ENCODE results near the gene GABARAPL1.

GABARAPL1 gene

DNA sequence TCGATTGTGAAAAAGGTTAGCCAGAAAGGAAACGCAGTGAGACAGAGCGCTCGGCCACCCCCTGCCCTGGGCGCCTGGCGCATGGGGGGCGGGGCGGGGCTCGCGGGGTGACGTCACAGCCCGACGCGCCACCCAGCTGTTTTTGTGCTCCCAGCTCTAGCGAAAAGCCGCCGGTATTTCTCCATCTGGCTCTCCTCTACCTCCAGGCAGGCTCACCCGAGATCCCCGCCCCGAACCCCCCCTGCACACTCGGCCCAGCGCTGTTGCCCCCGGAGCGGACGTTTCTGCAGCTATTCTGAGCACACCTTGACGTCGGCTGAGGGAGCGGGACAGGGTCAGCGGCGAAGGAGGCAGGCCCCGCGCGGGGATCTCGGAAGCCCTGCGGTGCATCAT lies at the start of gene GABARAPL1:
Gene GABARAPL1, plus strand, starts transcription at position 139 of the 393 bp plus-strand sequence. Its CDS starts 253 bp downstream, at position 392.
- TF ChIP-seq, protein P1, sequence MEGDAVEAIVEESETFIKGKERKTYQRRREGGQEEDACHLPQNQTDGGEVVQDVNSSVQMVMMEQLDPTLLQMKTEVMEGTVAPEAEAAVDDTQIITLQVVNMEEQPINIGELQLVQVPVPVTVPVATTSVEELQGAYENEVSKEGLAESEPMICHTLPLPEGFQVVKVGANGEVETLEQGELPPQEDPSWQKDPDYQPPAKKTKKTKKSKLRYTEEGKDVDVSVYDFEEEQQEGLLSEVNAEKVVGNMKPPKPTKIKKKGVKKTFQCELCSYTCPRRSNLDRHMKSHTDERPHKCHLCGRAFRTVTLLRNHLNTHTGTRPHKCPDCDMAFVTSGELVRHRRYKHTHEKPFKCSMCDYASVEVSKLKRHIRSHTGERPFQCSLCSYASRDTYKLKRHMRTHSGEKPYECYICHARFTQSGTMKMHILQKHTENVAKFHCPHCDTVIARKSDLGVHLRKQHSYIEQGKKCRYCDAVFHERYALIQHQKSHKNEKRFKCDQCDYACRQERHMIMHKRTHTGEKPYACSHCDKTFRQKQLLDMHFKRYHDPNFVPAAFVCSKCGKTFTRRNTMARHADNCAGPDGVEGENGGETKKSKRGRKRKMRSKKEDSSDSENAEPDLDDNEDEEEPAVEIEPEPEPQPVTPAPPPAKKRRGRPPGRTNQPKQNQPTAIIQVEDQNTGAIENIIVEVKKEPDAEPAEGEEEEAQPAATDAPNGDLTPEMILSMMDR (IDR thresholded peaks at IDR 0.05; ENCODE audit: insufficient read depth, low read length, missing control alignments): no peak
- ChIA-PET POLR2A (interaction anchor here (1.0 to 1.3 kb wide), 2 partner anchors 18 to 59 kb away, joined by 4 read pairs; no protein-coding TSS in a partner anchor), CTCF (interaction anchor here (1.3 to 2.6 kb wide), 3 partner anchors 19 to 59 kb away, joined by 3 to 21 read pairs (median 3); no protein-coding TSS in a partner anchor)
- H3K4me3 ChIP-seq (ENCODE audit: low read depth, low read length): peak within 1 kb of the TSS; percentile 92
- no peak for DNase-seq (ENCODE audit: low read depth, low spot score)

DNA sequence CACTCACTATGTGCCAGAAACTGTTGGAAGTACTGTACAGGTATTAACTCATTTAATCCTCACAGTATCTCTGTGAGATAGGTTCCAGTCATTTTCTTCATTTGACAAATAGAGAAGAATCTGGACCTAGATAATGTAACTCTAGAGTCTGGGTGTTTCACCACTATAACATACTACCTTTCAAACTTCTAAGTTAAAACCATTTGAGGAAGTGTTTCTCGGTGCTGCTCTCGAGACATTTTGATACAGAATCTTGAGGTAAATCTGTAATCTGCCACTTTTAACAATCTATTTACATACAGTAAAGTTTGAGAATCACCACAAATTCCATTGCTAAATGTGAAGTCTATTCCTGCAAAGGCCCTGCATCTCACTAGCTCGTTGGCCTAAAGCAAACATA lies 49.6 kb upstream of the GABARAPL1 start:
- H3K4me3 ChIP-seq (ENCODE audit: low read depth, low read length): no peak overlapping the region
- CTCF ChIA-PET: interaction anchor here (2.9 kb wide), 1 partner anchor 11 kb away, joined by 15 read pairs; no protein-coding TSS in a partner anchor
- POLR2A ChIA-PET: no interaction called here
- DNase-seq (ENCODE audit: low read depth, low spot score): no peak
- TF ChIP-seq, protein P1 (IDR thresholded peaks at IDR 0.05; ENCODE audit: insufficient read depth, low read length, missing control alignments): no peak

DNA sequence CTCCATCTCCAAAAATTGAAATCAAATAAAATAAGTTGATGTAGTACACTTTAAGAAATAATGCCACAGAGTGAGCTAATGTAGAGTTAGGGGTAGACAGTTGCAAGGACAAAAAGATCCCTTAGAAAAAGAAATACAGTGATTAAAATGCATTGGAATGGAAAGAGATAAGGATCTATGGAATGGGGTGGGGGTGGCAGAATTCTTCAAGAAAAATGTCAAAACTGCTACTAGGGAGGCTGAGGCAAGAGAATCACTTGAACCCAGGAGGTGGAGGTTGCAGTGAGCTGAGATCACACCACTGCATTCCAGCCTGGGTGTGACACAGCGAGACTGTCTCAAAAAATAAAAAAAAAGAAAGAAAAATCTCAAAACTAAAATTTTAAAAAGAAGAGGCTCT lies 47.3 kb upstream of the GABARAPL1 start:
- ChIA-PET CTCF (no interaction called here), POLR2A (interaction anchor here (0.6 kb wide), 1 partner anchor 200 kb away, joined by 3 read pairs; no protein-coding TSS in a partner anchor)

DNA sequence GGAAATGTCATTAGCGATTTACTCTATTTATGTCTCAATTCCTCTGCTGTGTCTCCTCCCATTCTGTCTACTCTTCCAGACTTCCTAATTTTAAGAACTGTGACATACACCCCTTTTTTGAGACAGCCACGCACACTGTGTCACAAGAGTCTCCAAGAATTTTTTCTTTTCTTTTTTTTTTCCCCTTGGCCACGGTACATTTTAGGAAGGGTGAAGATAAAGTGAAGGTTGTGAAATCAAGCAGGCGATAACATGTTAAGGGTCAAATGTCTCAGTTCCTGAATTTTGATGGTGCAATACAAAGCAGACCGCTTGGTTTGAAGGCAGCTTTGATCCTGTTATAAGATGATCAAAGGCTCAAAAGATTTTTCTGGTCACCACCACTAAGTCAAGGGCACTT lies 45.1 kb upstream of the GABARAPL1 start:
- H3K4me3 ChIP-seq (ENCODE audit: low read depth, low read length): no peak overlapping the region
- POLR2A ChIA-PET: no interaction called here
- CTCF ChIA-PET: interaction anchor here (0.8 to 3.4 kb wide), 3 partner anchors 13 to 23 kb away, joined by 3 to 13 read pairs (median 9); no protein-coding TSS in a partner anchor
- TF ChIP-seq, protein P1 (IDR thresholded peaks at IDR 0.05; ENCODE audit: insufficient read depth, low read length, missing control alignments): no peak
- no peak for DNase-seq (ENCODE audit: low read depth, low spot score)

More for the DNA sequence above, 47.3 kb upstream of the GABARAPL1 start:
- DNase-seq (ENCODE audit: low read depth, low spot score): no peak
- TF ChIP-seq, protein P1 (IDR thresholded peaks at IDR 0.05; ENCODE audit: insufficient read depth, low read length, missing control alignments): no peak
- H3K4me3 ChIP-seq (ENCODE audit: low read depth, low read length): no peak overlapping the region

DNA sequence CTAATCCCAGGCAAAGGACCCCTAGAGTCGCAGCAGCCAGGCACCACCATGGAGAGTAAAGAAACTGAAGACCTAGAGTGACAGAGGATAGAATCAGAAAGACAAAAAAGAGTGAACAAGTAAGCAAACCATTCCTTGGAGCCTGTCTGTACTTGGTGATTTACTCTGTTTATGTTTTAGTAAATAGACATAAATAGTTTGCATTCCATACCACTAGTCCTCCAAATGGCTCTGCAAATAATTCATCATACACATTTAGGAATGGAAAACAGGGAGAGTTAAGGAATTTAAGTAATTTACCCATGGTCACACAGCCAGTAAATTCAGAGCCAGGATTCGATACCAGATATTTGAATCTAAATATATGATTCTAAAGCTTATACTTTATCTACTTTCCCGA lies 43.6 kb upstream of the GABARAPL1 start:
- ChIA-PET CTCF (interaction anchor here (1.1 to 3.4 kb wide), 4 partner anchors 9 to 67 kb away, joined by 4 to 13 read pairs (median 6); no protein-coding TSS in a partner anchor), POLR2A (no interaction called here)
- TF ChIP-seq, protein P1 (IDR thresholded peaks at IDR 0.05; ENCODE audit: insufficient read depth, low read length, missing control alignments): no peak
- no peak overlapping the region for H3K4me3 ChIP-seq (ENCODE audit: low read depth, low read length)
- DNase-seq (ENCODE audit: low read depth, low spot score): no peak

DNA sequence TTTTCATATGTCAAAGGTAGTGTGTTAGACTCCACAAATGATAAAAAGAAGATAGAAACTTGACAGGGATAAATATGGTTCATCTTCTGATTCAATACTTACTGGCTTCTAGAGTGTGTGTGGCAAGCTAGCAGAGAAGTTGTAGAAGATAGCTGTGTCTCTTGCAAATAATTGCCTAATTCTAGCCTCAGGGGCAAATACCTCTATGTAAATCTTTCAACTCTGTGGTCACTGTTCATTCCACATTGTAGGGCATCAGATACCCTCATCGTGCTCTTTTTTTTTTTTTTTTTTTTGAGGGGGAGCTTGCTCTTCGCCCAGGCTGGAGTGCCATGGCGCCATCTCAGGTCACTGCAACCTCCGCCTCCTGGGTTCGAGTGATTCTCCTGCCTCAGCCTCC lies 42.5 kb upstream of the GABARAPL1 start:
- CTCF ChIA-PET: interaction anchor here (1.3 to 3.4 kb wide), 3 partner anchors 17 to 33 kb away, joined by 3 to 13 read pairs (median 6); no protein-coding TSS in a partner anchor
- DNase-seq (ENCODE audit: low read depth, low spot score): no peak
- POLR2A ChIA-PET: no interaction called here
- no peak overlapping the region for H3K4me3 ChIP-seq (ENCODE audit: low read depth, low read length)
- TF ChIP-seq, protein P1 (IDR thresholded peaks at IDR 0.05; ENCODE audit: insufficient read depth, low read length, missing control alignments): no peak
